GM18951 (cell line): ENCODE data around the gene CRTAC1.

Experiments
- POLR2A ChIP-seq: IDR thresholded peaks from 4 replicates; pipeline ENCODE4 v1.6.1; 2011; ENCODE audit warnings: mild to moderate bottlenecking; ENCODE audit not compliant: insufficient read length, insufficient read depth; ENCODE audit errors: extremely low read depth
- in situ Hi-C: fragments of 300-500 bp; cut with MboI; formaldehyde crosslinking; loops from one replicate; pipeline ENCODE4 v1.12.0; 2022; ENCODE audit warnings: low sequenced_read_pairs, mixed read lengths, inconsistent platforms; ENCODE audit not compliant: unreplicated experiment

CRTAC1 gene

GRCh38 chr10:97937054-97937453 is 93.4 kb downstream of the CRTAC1 start:
- TF ChIP-seq POLR2A: no peak
- in situ Hi-C loops: no loop called here

GRCh38 chr10:97936126-97936525 is 94.3 kb downstream of the CRTAC1 start:
- no peak for TF ChIP-seq POLR2A
- in situ Hi-C loops: no loop called here

GRCh38 chr10:97932932-97933530 is 97.4 kb downstream of the CRTAC1 start:
- TF ChIP-seq POLR2A: no peak
- in situ Hi-C loops: no loop called here

- in situ Hi-C loops: no loop called here
- no peak for TF ChIP-seq POLR2A
These were observed 99.4 kb downstream of the CRTAC1 start for GRCh38 chr10:97931041-97931440.

- no peak for TF ChIP-seq POLR2A
- in situ Hi-C loops: no loop called here
These were observed 101.5 kb downstream of the CRTAC1 start for GRCh38 chr10:97928897-97929296.

- no peak for TF ChIP-seq POLR2A
- in situ Hi-C loops: no loop called here
These were observed 102.8 kb downstream of the CRTAC1 start for GRCh38 chr10:97927622-97928021.

- in situ Hi-C loops: no loop called here
- no peak for TF ChIP-seq POLR2A
These were observed 104.4 kb downstream of the CRTAC1 start for GRCh38 chr10:97926055-97926454.

GRCh38 chr10:97925308-97925938 is 105.0 kb downstream of the CRTAC1 start:
- in situ Hi-C loops: no loop called here
- TF ChIP-seq POLR2A: no peak

- in situ Hi-C loops: no loop called here
- no peak for TF ChIP-seq POLR2A
These were observed 105.7 kb downstream of the CRTAC1 start for GRCh38 chr10:97924678-97925077.

- in situ Hi-C loops: no loop called here
These were observed 106.9 kb downstream of the CRTAC1 start for GRCh38 chr10:97923476-97923875.

GRCh38 chr10:97923057-97923456 is 107.4 kb downstream of the CRTAC1 start:
- TF ChIP-seq POLR2A: no peak
- in situ Hi-C loops: no loop called here

More at GRCh38 chr10:97923476-97923875, 106.9 kb downstream of the CRTAC1 start:
- no peak for TF ChIP-seq POLR2A

- TF ChIP-seq POLR2A: no peak
- in situ Hi-C loops: no loop called here
These were observed 108.2 kb downstream of the CRTAC1 start for GRCh38 chr10:97922022-97922758.

GRCh38 chr10:97921581-97922021 is 108.8 kb downstream of the CRTAC1 start:
- in situ Hi-C loops: no loop called here
- TF ChIP-seq POLR2A: no peak

- in situ Hi-C loops: no loop called here
These were observed 109.6 kb downstream of the CRTAC1 start for GRCh38 chr10:97920865-97921264.

More at GRCh38 chr10:97920865-97921264, 109.6 kb downstream of the CRTAC1 start:
- no peak for TF ChIP-seq POLR2A
